Ascending aorta (tissue), 2 donors: ENCODE data around the gene ITPRIPL2. TPM values are rescaled to one million over a fixed set of nuclear protein-coding genes. Genes with fewer than 3 reads are reported as not detected.
A peak's percentile ranks its signal among the peaks of the same experiment; 100 is the strongest.

Experiments
- DNase-seq, 2 donors: peaks; one replicate each; pipeline ENCODE4 v3.0.0-alpha.2; 2019; ENCODE audit warnings: low spot score in 2 of 2
- H3K27ac ChIP-seq, 2 donors: fragments of 200-600 bp; sonication (generic); one replicate each; pipeline ENCODE4 v1.5.1; 2016 to 2017; ENCODE audit warnings: mild to moderate bottlenecking in 1 of 2
- H3K27me3 ChIP-seq: fragments of 200-600 bp; sonication (generic); one replicate; pipeline ENCODE4 v1.5.1; 2017
- H3K36me3 ChIP-seq, 2 donors: fragments of 200-600 bp; sonication (generic); one replicate each; pipeline ENCODE4 v1.5.1; 2016
- H3K4me1 ChIP-seq, 2 donors: fragments of 200-600 bp; sonication (generic); one replicate each; pipeline ENCODE4 v1.5.1; 2016 to 2017; ENCODE audit warnings: mild to moderate bottlenecking in 1 of 2
- H3K4me3 ChIP-seq, 2 donors: fragments of 200-600 bp; sonication (generic); one replicate each; pipeline ENCODE4 v1.5.1; 2016 to 2017; ENCODE audit warnings: mild to moderate bottlenecking in 1 of 2
- H3K9me3 ChIP-seq, 2 donors: fragments of 200-600 bp; sonication (generic); one replicate each; pipeline ENCODE4 v1.5.1; 2016
- intact Hi-C: fragments of 100-400 bp; cut with DNase I; formaldehyde crosslinking; loops from one replicate; pipeline ENCODE4 v1.15.1; 2023
- total RNA-seq: library from RNA; depleted of rRNA; stranded (reverse); fragments of >200 nt; gene quantifications from one replicate; pipeline ENCODE4 v1.1.0, GENCODE V29; 2016
- TF ChIP-seq, protein P1 (sequence below), 3 experiments: fragments of 200-600 bp in 2 of 3; fragments of 450-650 bp in 1 of 3; sonication (generic) in 2 of 3; IDR thresholded peaks; one replicate each; pipeline ENCODE4 v1.5.1; 2016 to 2019; ENCODE audit warnings: antibody characterized with exemption in 3 of 3, mild to moderate bottlenecking in 1 of 3, moderate library complexity in 1 of 3

The ITPRIPL2 gene
- total RNA-seq, 1 donor from 2014 or later: 94.5 TPM

GRCh38 chr16:19169082-19169639 is 55.4 kb downstream of the ITPRIPL2 start:
- intact Hi-C loops: loop anchor here (10.0 kb wide), 1 partner anchor 336 kb away; no protein-coding TSS in a partner anchor
- Histone ChIP-seq H3K9me3 (no peaks in the 10 kb centered on the region), H3K27ac (no peak overlapping the region), H3K27me3 (no peaks in the 10 kb centered on the region), H3K4me1 (peaks cover 3 to 4% of the 10 kb centered on the region in 2 donors), H3K36me3 (no peaks in the 10 kb centered on the region), H3K4me3 (peak overlapping the region in 1 of 2 donors; percentile 72)
- DNase-seq: no peak
- TF ChIP-seq, protein P1, sequence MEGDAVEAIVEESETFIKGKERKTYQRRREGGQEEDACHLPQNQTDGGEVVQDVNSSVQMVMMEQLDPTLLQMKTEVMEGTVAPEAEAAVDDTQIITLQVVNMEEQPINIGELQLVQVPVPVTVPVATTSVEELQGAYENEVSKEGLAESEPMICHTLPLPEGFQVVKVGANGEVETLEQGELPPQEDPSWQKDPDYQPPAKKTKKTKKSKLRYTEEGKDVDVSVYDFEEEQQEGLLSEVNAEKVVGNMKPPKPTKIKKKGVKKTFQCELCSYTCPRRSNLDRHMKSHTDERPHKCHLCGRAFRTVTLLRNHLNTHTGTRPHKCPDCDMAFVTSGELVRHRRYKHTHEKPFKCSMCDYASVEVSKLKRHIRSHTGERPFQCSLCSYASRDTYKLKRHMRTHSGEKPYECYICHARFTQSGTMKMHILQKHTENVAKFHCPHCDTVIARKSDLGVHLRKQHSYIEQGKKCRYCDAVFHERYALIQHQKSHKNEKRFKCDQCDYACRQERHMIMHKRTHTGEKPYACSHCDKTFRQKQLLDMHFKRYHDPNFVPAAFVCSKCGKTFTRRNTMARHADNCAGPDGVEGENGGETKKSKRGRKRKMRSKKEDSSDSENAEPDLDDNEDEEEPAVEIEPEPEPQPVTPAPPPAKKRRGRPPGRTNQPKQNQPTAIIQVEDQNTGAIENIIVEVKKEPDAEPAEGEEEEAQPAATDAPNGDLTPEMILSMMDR (IDR thresholded peaks at IDR 0.05): no peak

- no peak for DNase-seq
- TF ChIP-seq, protein P1 (IDR thresholded peaks at IDR 0.05): no peak
- Histone ChIP-seq H3K4me3 (no peak overlapping the region), H3K27ac (no peak overlapping the region), H3K9me3 (no peaks in the 10 kb centered on the region), H3K4me1 (peaks cover 3 to 4% of the 10 kb centered on the region in 2 donors), H3K27me3 (no peaks in the 10 kb centered on the region), H3K36me3 (no peaks in the 10 kb centered on the region)
- intact Hi-C loops: no loop called here
Measured at GRCh38 chr16:19170043-19170655, 56.4 kb downstream of the ITPRIPL2 start.

Other genes starting within 250 kb of the ITPRIPL2 start
- gene SMG1, start 187.6 kb upstream of the ITPRIPL2 start, total RNA-seq: 48.3 TPM
- gene TMC7, start 130.0 kb upstream of the ITPRIPL2 start, total RNA-seq: 10.0 TPM
- 3.1 TPM for gene COQ7, start 46.4 kb upstream of the ITPRIPL2 start, total RNA-seq
- 2.4 TPM for gene SYT17, start 54.3 kb downstream of the ITPRIPL2 start, total RNA-seq
- not detected for gene CLEC19A, start 171.8 kb downstream of the ITPRIPL2 start, total RNA-seq